ENCODE results near the gene EDDM13. TPM values are rescaled to one million over a fixed set of nuclear protein-coding genes. Genes with fewer than 3 reads are reported as not detected.

EDDM13 gene
- total RNA-seq, 1 donor, result not detected

DNA sequence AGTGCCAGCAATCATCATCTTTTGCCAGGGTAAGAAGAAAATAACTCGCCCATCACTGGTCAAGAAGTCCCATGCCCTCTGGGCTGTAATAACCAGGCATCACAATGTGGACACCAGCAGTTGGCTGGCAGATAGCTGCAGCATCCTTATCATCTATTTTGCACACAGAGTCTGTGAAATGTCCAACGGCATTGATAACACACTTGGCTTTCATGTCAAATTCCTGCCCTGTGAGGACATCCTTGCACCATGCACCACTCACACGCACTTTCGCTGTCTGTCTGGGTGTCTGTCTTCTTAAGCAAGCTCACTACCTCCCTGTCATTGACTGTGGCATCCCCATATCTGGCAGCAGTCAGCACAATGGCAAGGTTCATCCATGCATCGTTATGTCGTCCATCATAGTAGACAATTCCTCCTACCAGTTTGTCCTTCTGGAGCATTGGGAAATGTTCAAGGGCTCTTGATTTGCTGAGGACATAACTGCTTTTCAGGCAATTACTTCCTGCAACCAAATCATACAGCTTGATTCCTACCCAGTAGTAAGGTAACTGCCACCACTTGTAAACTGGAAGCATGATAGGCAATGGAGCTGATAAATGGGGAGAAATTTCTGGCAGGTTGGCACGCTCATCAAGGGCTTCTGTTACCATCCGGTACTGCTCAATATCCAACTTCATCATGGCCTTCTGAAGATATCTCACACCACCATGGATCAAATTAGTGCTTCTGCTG is 48.9 kb downstream of the EDDM13 start:
- H3K27me3 ChIP-seq (ENCODE audit: insufficient read depth, low read length), result no peaks in the 10 kb centered on the region
- H3K79me2 ChIP-seq (ENCODE audit: insufficient read depth, low read length), result no peaks in the 10 kb centered on the region
- no peak overlapping the region for H3K4me2 ChIP-seq (ENCODE audit: insufficient read depth, low read length)

GRCh38 chr19:56321989-56322440 is 49.5 kb downstream of the EDDM13 start:
- Histone ChIP-seq H3K4me2 (ENCODE audit: insufficient read depth, low read length) (no peak overlapping the region), H2AFZ (ENCODE audit: low read length) (no peak overlapping the region), H3K4me3 (ENCODE audit: insufficient read depth, low read length) (no peak overlapping the region), H3K4me1 (ENCODE audit: insufficient read depth, low read length) (no peaks in the 10 kb centered on the region), H3K9me3 (ENCODE audit: low read depth, low read length) (no peaks in the 10 kb centered on the region), H3K27me3 (ENCODE audit: insufficient read depth, low read length) (no peaks in the 10 kb centered on the region), H3K27ac (ENCODE audit: low read depth, low read length) (no peak overlapping the region), H3K36me3 (ENCODE audit: insufficient read depth, low read length) (no peaks in the 10 kb centered on the region), H4K20me1 (ENCODE audit: insufficient read depth, low read length) (no peaks in the 10 kb centered on the region), H3K79me2 (ENCODE audit: insufficient read depth, low read length) (no peaks in the 10 kb centered on the region)
- TF ChIP-seq CTCF (IDR thresholded peaks at IDR 0.05; ENCODE audit: extremely low read depth, low read depth, low read length), result no peak
- no peak for DNase-seq (ENCODE audit: insufficient read length, low spot score, missing footprints)

More for the DNA sequence above, 48.9 kb downstream of the EDDM13 start:
- no peak overlapping the region for H3K27ac ChIP-seq (ENCODE audit: low read depth, low read length)
- H3K4me3 ChIP-seq (ENCODE audit: insufficient read depth, low read length), result no peak overlapping the region
- H3K4me1 ChIP-seq (ENCODE audit: insufficient read depth, low read length), result no peaks in the 10 kb centered on the region
- no peak for TF ChIP-seq CTCF (IDR thresholded peaks at IDR 0.05; ENCODE audit: extremely low read depth, low read depth, low read length)
- H2AFZ ChIP-seq (ENCODE audit: low read length), result no peak overlapping the region
- no peaks in the 10 kb centered on the region for H3K9me3 ChIP-seq (ENCODE audit: low read depth, low read length)
- no peak for DNase-seq (ENCODE audit: insufficient read length, low spot score, missing footprints)
- no peaks in the 10 kb centered on the region for H3K36me3 ChIP-seq (ENCODE audit: insufficient read depth, low read length)
- no peaks in the 10 kb centered on the region for H4K20me1 ChIP-seq (ENCODE audit: insufficient read depth, low read length)

- Histone ChIP-seq H3K36me3 (ENCODE audit: insufficient read depth, low read length) (no peaks in the 10 kb centered on the region), H3K9me3 (ENCODE audit: low read depth, low read length) (no peaks in the 10 kb centered on the region), H3K27ac (ENCODE audit: low read depth, low read length) (no peak overlapping the region), H3K4me3 (ENCODE audit: insufficient read depth, low read length) (no peak overlapping the region), H3K4me1 (ENCODE audit: insufficient read depth, low read length) (no peaks in the 10 kb centered on the region), H4K20me1 (ENCODE audit: insufficient read depth, low read length) (no peaks in the 10 kb centered on the region), H3K27me3 (ENCODE audit: insufficient read depth, low read length) (no peaks in the 10 kb centered on the region), H2AFZ (ENCODE audit: low read length) (no peak overlapping the region), H3K4me2 (ENCODE audit: insufficient read depth, low read length) (no peak overlapping the region), H3K79me2 (ENCODE audit: insufficient read depth, low read length) (no peaks in the 10 kb centered on the region)
- no peak for DNase-seq (ENCODE audit: insufficient read length, low spot score, missing footprints)
- no peak for TF ChIP-seq CTCF (IDR thresholded peaks at IDR 0.05; ENCODE audit: extremely low read depth, low read depth, low read length)
Observed at GRCh38 chr19:56324436-56324835, 51.9 kb downstream of the EDDM13 start.

DNA sequence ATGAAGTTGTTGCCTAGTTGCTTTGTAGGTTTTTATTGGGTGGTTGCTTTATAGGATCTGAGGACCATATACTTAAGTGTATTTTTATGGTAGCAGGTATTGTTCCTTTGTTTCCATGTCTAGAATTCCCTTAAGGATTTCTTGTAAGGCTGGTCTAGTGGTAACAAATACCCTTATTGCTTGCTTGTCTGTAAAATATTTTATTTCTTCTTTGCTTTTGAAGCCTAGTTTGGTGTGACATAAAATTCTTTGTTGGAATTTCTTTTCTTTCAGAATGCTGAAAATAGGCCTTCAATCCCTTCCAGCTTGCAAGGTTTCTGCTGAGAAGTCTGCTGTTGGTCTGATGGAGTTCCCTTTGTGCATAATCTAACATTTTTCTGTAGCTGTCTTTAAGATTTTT is 60.1 kb downstream of the EDDM13 start:
- Histone ChIP-seq H3K4me1 (ENCODE audit: insufficient read depth, low read length) (no peaks in the 10 kb centered on the region), H4K20me1 (ENCODE audit: insufficient read depth, low read length) (no peaks in the 10 kb centered on the region), H3K27me3 (ENCODE audit: insufficient read depth, low read length) (no peaks in the 10 kb centered on the region), H3K4me3 (ENCODE audit: insufficient read depth, low read length) (no peak overlapping the region), H3K9me3 (ENCODE audit: low read depth, low read length) (no peaks in the 10 kb centered on the region), H2AFZ (ENCODE audit: low read length) (no peak overlapping the region), H3K36me3 (ENCODE audit: insufficient read depth, low read length) (no peaks in the 10 kb centered on the region), H3K27ac (ENCODE audit: low read depth, low read length) (no peak overlapping the region), H3K4me2 (ENCODE audit: insufficient read depth, low read length) (no peak overlapping the region), H3K79me2 (ENCODE audit: insufficient read depth, low read length) (no peaks in the 10 kb centered on the region)
- DNase-seq (ENCODE audit: insufficient read length, low spot score, missing footprints), result no peak
- no peak for TF ChIP-seq CTCF (IDR thresholded peaks at IDR 0.05; ENCODE audit: extremely low read depth, low read depth, low read length)
